CD4-positive, alpha-beta T cell (primary cell): ENCODE measurements around the gene PTPRT. TPM values are rescaled to one million over a fixed set of nuclear protein-coding genes. Genes with fewer than 3 reads are reported as not detected.

ENCODE experiments used
- ATAC-seq: fragments of 200-7000 bp; cut with Tn5 transposase; one replicate; pipeline ENCODE4 v1.10.0; 2022; ENCODE audit warnings: mild to moderate bottlenecking; ENCODE audit not compliant: poor library complexity
- CTCF ChIA-PET: fragments of 350-600 bp; sonication (Branson Sonifier 250); formaldehyde crosslinking; loops from one replicate; lab custom pipeline; 2021; ENCODE audit warnings: antibody characterized with exemption, inconsistent platforms; lab: Charles Lee
- POLR2A ChIA-PET: fragments of 350-600 bp; sonication (Branson Sonifier 250); formaldehyde crosslinking; loops from one replicate; lab custom pipeline; 2021; ENCODE audit warnings: antibody characterized with exemption, inconsistent platforms; lab: Charles Lee
- DNase-seq, 14 experiments: peaks; one replicate each; pipeline ENCODE4 v3.0.0-alpha.2; 2013 to 2020; ENCODE audit warnings: mixed read lengths in 2 of 14
- H3K27ac ChIP-seq, 2 donors: one replicate each; pipeline versions ENCODE4 v1.5.1 to v1.7.0; 2013; ENCODE audit warnings: low read length in 2 of 2, low read depth in 1 of 2, mild to moderate bottlenecking in 1 of 2
- H3K27me3 ChIP-seq, 2 experiments: 1 replicate in 1 of 2; 2 replicates in 1 of 2; pipeline versions ENCODE4 v1.6.1 to v1.7.0; 2013; ENCODE audit warnings: low read length in 2 of 2, control low read depth in 1 of 2, mild to moderate bottlenecking in 1 of 2, moderate library complexity in 1 of 2; ENCODE audit not compliant: insufficient read depth in 2 of 2, control insufficient read depth in 1 of 2
- H3K36me3 ChIP-seq: one replicate; pipeline ENCODE4 v1.6.1; 2013; ENCODE audit warnings: low read length, control low read depth; ENCODE audit not compliant: insufficient read depth
- H3K4me1 ChIP-seq: one replicate; pipeline ENCODE4 v1.6.1; 2013; ENCODE audit warnings: low read length, control low read depth; ENCODE audit not compliant: insufficient read depth
- H3K4me3 ChIP-seq: one replicate; pipeline ENCODE4 v1.5.1; 2013; ENCODE audit warnings: mild to moderate bottlenecking, low read length, moderate library complexity
- H3K9me3 ChIP-seq, 2 experiments: 1 replicate in 1 of 2; 2 replicates in 1 of 2; pipeline versions ENCODE4 v1.6.1 to v1.7.0; 2013; ENCODE audit warnings: low read length in 2 of 2, mild to moderate bottlenecking in 2 of 2, control low read depth in 1 of 2, moderate library complexity in 1 of 2; ENCODE audit not compliant: control insufficient read depth in 1 of 2, insufficient read depth in 1 of 2
- H3K27ac Mint-ChIP-seq: one replicate; pipeline ENCODE4 v1.8.0; 2020; ENCODE audit warnings: mixed read lengths
- H3K27me3 Mint-ChIP-seq: one replicate; pipeline ENCODE4 v1.8.0; 2021; ENCODE audit warnings: mixed read lengths
- H3K36me3 Mint-ChIP-seq: one replicate; pipeline ENCODE4 v1.8.0; 2021; ENCODE audit warnings: low read depth, mixed read lengths
- H3K4me1 Mint-ChIP-seq: one replicate; pipeline ENCODE4 v1.8.0; 2021; ENCODE audit warnings: low read depth, mixed read lengths
- H3K4me3 Mint-ChIP-seq: one replicate; pipeline ENCODE4 v1.8.0; 2020; ENCODE audit warnings: mild to moderate bottlenecking, mixed read lengths
- H3K9me3 Mint-ChIP-seq: one replicate; pipeline ENCODE4 v1.8.0; 2020; ENCODE audit warnings: mixed read lengths
- intact Hi-C, 2 experiments: fragments of 100-400 bp; cut with DNase I in 1 of 2; cut with micrococcal nuclease in 1 of 2; formaldehyde crosslinking; loops; one replicate each; pipeline versions ENCODE4 v1.15.1 to v1.9.0; 2023 to 2025; cut with DNase I, micrococcal nuclease
- total RNA-seq, 174 experiments: library from RNA in 2 of 174; stranded (reverse) in 2 of 174; gene quantifications; one replicate each; pipeline ENCODE4 v1.2.3 and lab custom pipeline; 2021 to 2026
- TF ChIP-seq, protein P1 (sequence below): fragments of 200-600 bp; IDR thresholded peaks from one replicate; pipeline ENCODE4 v1.8.0; 2022; ENCODE audit warnings: antibody characterized with exemption, mild to moderate bottlenecking

PTPRT gene
- total RNA-seq, 2 experiments from 2014 or later = not detected

DNA sequence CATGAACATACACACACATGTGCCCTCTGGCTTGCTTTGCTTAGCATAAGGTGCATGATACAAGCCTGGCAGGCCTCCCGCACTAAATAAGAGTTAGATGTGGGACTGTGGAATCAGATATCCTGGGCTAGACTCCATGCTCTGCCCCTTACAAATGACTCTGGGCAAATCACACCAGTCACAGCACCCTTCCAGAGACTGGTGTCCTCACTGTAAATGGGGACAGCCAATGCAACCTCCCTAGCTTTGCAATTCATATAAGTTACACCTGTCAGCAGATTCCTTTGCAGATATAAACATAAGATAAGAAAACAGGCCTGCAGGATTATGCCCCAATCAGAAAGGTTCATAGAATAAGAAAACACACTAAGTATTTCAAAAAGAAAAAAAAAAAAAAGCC, 174.1 kb downstream of the PTPRT start:
- no peaks in the 10 kb centered on the region for H3K9me3 Mint-ChIP-seq
- intact Hi-C loops = no loop called here
- no peaks in the 10 kb centered on the region for H3K4me1 Mint-ChIP-seq
- no peak overlapping the region for H3K27ac Mint-ChIP-seq
- H3K4me3 Mint-ChIP-seq = no peak overlapping the region
- peaks cover 0 to 8% of the 10 kb centered on the region in 2 experiments for H3K9me3 ChIP-seq
- no peak for ATAC-seq
- CTCF ChIA-PET = no interaction called here
- no peaks in the 10 kb centered on the region for H3K36me3 ChIP-seq
- no peaks in the 10 kb centered on the region for H3K27me3 ChIP-seq
- TF ChIP-seq, protein P1, sequence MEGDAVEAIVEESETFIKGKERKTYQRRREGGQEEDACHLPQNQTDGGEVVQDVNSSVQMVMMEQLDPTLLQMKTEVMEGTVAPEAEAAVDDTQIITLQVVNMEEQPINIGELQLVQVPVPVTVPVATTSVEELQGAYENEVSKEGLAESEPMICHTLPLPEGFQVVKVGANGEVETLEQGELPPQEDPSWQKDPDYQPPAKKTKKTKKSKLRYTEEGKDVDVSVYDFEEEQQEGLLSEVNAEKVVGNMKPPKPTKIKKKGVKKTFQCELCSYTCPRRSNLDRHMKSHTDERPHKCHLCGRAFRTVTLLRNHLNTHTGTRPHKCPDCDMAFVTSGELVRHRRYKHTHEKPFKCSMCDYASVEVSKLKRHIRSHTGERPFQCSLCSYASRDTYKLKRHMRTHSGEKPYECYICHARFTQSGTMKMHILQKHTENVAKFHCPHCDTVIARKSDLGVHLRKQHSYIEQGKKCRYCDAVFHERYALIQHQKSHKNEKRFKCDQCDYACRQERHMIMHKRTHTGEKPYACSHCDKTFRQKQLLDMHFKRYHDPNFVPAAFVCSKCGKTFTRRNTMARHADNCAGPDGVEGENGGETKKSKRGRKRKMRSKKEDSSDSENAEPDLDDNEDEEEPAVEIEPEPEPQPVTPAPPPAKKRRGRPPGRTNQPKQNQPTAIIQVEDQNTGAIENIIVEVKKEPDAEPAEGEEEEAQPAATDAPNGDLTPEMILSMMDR = no peak
- H3K4me3 ChIP-seq = no peak overlapping the region
- DNase-seq = no peak
- no peaks in the 10 kb centered on the region for H3K4me1 ChIP-seq
- no peak overlapping the region for H3K27ac ChIP-seq
- POLR2A ChIA-PET = no interaction called here
- H3K36me3 Mint-ChIP-seq = no peaks in the 10 kb centered on the region
- peaks cover 7% of the 10 kb centered on the region for H3K27me3 Mint-ChIP-seq

- no peaks in the 10 kb centered on the region for H3K4me1 Mint-ChIP-seq
- no peaks in the 10 kb centered on the region for H3K36me3 Mint-ChIP-seq
- no peak overlapping the region for H3K4me3 Mint-ChIP-seq
- TF ChIP-seq, protein P1 = no peak
- ATAC-seq (no peak), DNase-seq (no peak)
- H3K27ac ChIP-seq = no peak overlapping the region
- no peaks in the 10 kb centered on the region for H3K36me3 ChIP-seq
- no peaks in the 10 kb centered on the region for H3K9me3 Mint-ChIP-seq
- intact Hi-C loops = no loop called here
- POLR2A ChIA-PET = no interaction called here
- peaks cover 0 to 11% of the 10 kb centered on the region in 2 experiments for H3K9me3 ChIP-seq
- H3K27ac Mint-ChIP-seq = no peak overlapping the region
- CTCF ChIA-PET = no interaction called here
- H3K4me1 ChIP-seq = no peaks in the 10 kb centered on the region
- peaks cover 7% of the 10 kb centered on the region for H3K27me3 Mint-ChIP-seq
- H3K27me3 ChIP-seq = no peaks in the 10 kb centered on the region
- no peak overlapping the region for H3K4me3 ChIP-seq
Observed at GRCh38 chr20:43014206-43014605, 175.5 kb downstream of the PTPRT start.

DNA sequence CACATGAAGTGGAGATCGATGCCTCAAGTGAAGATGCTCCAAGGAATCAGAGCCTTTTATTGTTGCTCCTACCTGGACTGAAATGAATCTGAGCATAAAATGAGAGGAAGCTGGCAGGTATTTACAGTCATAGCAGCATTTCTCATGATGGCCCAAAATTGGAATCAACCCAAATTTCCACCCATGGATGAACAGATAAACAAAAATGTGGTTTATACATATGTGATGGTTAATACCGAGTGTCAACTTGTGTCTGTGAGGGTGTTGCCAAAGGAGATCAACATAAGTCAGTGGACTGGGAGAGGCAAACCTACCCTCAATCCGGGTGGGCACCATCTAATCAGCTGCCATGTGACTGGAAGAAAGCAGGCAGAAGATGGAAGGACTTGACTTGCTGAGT, 178.2 kb downstream of the PTPRT start:
- Histone ChIP-seq H3K36me3 (no peaks in the 10 kb centered on the region), H3K27me3 (no peaks in the 10 kb centered on the region), H3K4me1 (no peaks in the 10 kb centered on the region), H3K27ac (no peak overlapping the region), H3K9me3 (peaks cover 0 to 7% of the 10 kb centered on the region in 2 experiments), H3K4me3 (no peak overlapping the region)
- ChIA-PET CTCF (no interaction called here), POLR2A (no interaction called here)
- no peaks in the 10 kb centered on the region for H3K9me3 Mint-ChIP-seq
- no peaks in the 10 kb centered on the region for H3K4me1 Mint-ChIP-seq
- intact Hi-C loops = no loop called here
- no peaks in the 10 kb centered on the region for H3K27me3 Mint-ChIP-seq
- H3K27ac Mint-ChIP-seq = no peak overlapping the region
- ATAC-seq (no peak), DNase-seq (no peak)
- H3K4me3 Mint-ChIP-seq = no peak overlapping the region
- H3K36me3 Mint-ChIP-seq = no peaks in the 10 kb centered on the region
- TF ChIP-seq, protein P1 = no peak
